Keratinocyte (primary cell): ENCODE results near the gene HMG20A.

Experiments
- EZH2 ChIP-seq: IDR thresholded peaks from one replicate; pipeline ENCODE4 v1.6.1; 2012; ENCODE audit warnings: inconsistent platforms, mild to moderate bottlenecking, low read length, moderate library complexity
- TF ChIP-seq, protein P1 (sequence below), 3 experiments: IDR thresholded peaks in 1 of 3; conservative IDR thresholded peaks in 1 of 3; optimal IDR thresholded peaks in 1 of 3; 2 replicates in 2 of 3; 3 replicates in 1 of 3; pipeline versions ENCODE3 to v1.5.1; 2011; ENCODE audit warnings: low read length in 3 of 3, mild to moderate bottlenecking in 3 of 3, moderate library complexity in 2 of 3, control low read depth in 1 of 3, inconsistent platforms in 1 of 3; ENCODE audit not compliant: insufficient read depth in 2 of 3; ENCODE audit errors: extremely low read depth in 1 of 3

DNA sequence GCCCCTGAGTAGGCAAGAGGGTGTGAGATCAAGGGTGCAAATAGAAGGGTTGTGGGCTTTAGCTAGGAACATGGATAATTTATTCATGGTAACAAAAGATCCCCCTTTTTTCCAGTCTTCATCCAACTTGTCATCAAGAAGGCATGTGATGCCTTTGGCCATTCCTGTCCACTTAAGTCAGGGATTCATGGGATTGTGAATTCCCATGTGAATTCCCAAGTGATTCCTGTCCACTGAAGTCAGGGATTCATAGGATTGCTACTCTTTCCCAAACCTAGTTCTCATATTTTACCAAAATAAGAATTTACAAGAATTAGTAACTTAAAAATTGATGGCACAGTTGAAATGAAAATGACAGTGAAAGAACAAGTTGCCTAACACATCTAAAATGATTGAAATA lies 40.8 kb downstream of the HMG20A start:
- no peak for TF ChIP-seq EZH2
- TF ChIP-seq, protein P1, sequence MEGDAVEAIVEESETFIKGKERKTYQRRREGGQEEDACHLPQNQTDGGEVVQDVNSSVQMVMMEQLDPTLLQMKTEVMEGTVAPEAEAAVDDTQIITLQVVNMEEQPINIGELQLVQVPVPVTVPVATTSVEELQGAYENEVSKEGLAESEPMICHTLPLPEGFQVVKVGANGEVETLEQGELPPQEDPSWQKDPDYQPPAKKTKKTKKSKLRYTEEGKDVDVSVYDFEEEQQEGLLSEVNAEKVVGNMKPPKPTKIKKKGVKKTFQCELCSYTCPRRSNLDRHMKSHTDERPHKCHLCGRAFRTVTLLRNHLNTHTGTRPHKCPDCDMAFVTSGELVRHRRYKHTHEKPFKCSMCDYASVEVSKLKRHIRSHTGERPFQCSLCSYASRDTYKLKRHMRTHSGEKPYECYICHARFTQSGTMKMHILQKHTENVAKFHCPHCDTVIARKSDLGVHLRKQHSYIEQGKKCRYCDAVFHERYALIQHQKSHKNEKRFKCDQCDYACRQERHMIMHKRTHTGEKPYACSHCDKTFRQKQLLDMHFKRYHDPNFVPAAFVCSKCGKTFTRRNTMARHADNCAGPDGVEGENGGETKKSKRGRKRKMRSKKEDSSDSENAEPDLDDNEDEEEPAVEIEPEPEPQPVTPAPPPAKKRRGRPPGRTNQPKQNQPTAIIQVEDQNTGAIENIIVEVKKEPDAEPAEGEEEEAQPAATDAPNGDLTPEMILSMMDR (optimal IDR thresholded peaks at IDR 0.05 in 1 of 3, IDR thresholded peaks at IDR 0.05 in 1 of 3, conservative IDR thresholded peaks at IDR 0.05 in 1 of 3; ENCODE audit: extremely low read depth in 1 of 3, insufficient read depth in 2 of 3, low read length in 3 of 3), result no peak
